Parathyroid adenoma (tissue), 2 donors: ENCODE measurements around the gene CLEC16A.

Experiments used
- H2AFZ ChIP-seq: fragments of 300-600 bp; sonication (generic); one replicate; pipeline ENCODE4 v1.7.0; 2017; ENCODE audit warnings: antibody characterized with exemption, mild to moderate bottlenecking
- H3K27ac ChIP-seq: fragments of 300-600 bp; sonication (generic); one replicate; pipeline ENCODE4 v1.7.0; 2017
- H3K27me3 ChIP-seq: fragments of 300-600 bp; sonication (generic); one replicate; pipeline ENCODE4 v1.7.0; 2017; ENCODE audit warnings: low read length; ENCODE audit not compliant: control insufficient read depth, insufficient read depth
- H3K36me3 ChIP-seq: fragments of 300-600 bp; sonication (generic); one replicate; pipeline ENCODE4 v1.7.0; 2017; ENCODE audit warnings: low read length; ENCODE audit not compliant: control insufficient read depth, insufficient read depth
- H3K4me1 ChIP-seq: fragments of 300-600 bp; sonication (generic); one replicate; pipeline ENCODE4 v1.7.0; 2017; ENCODE audit warnings: control low read depth
- H3K4me2 ChIP-seq: fragments of 300-600 bp; sonication (generic); one replicate; pipeline ENCODE4 v1.7.0; 2017; ENCODE audit warnings: low read length
- H3K4me3 ChIP-seq: fragments of 300-600 bp; sonication (generic); one replicate; pipeline ENCODE4 v1.7.0; 2017; ENCODE audit warnings: low read depth, low read length
- H3K79me2 ChIP-seq: fragments of 300-600 bp; sonication (generic); one replicate; pipeline ENCODE4 v1.7.0; 2017; ENCODE audit warnings: control low read depth
- H3K9ac ChIP-seq: fragments of 300-600 bp; sonication (generic); one replicate; pipeline ENCODE4 v1.7.0; 2017; ENCODE audit warnings: mild to moderate bottlenecking
- H3K9me3 ChIP-seq: fragments of 300-600 bp; sonication (generic); one replicate; pipeline ENCODE4 v1.7.0; 2017; ENCODE audit warnings: low read length; ENCODE audit not compliant: control insufficient read depth
- CTCF ChIP-seq: fragments of 300-600 bp; sonication (generic); IDR thresholded peaks from one replicate; pipeline ENCODE4 v1.7.0; 2017; ENCODE audit warnings: antibody characterized with exemption, mild to moderate bottlenecking
- donor health status: primary hyperparathyroidism.

Gene CLEC16A

GRCh38 chr16:11151885-11152629, 207.7 kb downstream of the CLEC16A start:
- H3K9me3 ChIP-seq = no peaks in the 10 kb centered on the region

GRCh38 chr16:11152677-11153331, 208.4 kb downstream of the CLEC16A start:
- no peak overlapping the region for H2AFZ ChIP-seq
- H3K27me3 ChIP-seq = no peaks in the 10 kb centered on the region
- H3K4me3 ChIP-seq = no peak overlapping the region
- TF ChIP-seq CTCF = no peak
- no peaks in the 10 kb centered on the region for H3K4me1 ChIP-seq
- H3K27ac ChIP-seq = no peak overlapping the region
- no peaks in the 10 kb centered on the region for H3K9me3 ChIP-seq
- no peak overlapping the region for H3K9ac ChIP-seq
- H3K79me2 ChIP-seq = no peaks in the 10 kb centered on the region
- no peaks in the 10 kb centered on the region for H3K36me3 ChIP-seq
- H3K4me2 ChIP-seq = no peak overlapping the region

More at GRCh38 chr16:11151885-11152629, 207.7 kb downstream of the CLEC16A start:
- no peak for TF ChIP-seq CTCF
- Histone ChIP-seq H3K27ac (no peak overlapping the region), H2AFZ (no peak overlapping the region), H3K4me1 (no peaks in the 10 kb centered on the region), H3K36me3 (no peaks in the 10 kb centered on the region), H3K27me3 (no peaks in the 10 kb centered on the region), H3K4me2 (no peak overlapping the region), H3K9ac (no peak overlapping the region), H3K79me2 (no peaks in the 10 kb centered on the region), H3K4me3 (no peak overlapping the region)

GRCh38 chr16:11155284-11155806, 211.0 kb downstream of the CLEC16A start:
- Histone ChIP-seq H3K9me3 (no peaks in the 10 kb centered on the region), H3K4me3 (no peak overlapping the region), H3K4me1 (no peaks in the 10 kb centered on the region), H3K79me2 (no peaks in the 10 kb centered on the region), H3K36me3 (no peaks in the 10 kb centered on the region), H3K4me2 (no peak overlapping the region), H2AFZ (no peak overlapping the region), H3K27ac (no peak overlapping the region), H3K9ac (no peak overlapping the region), H3K27me3 (no peaks in the 10 kb centered on the region)
- no peak for TF ChIP-seq CTCF

GRCh38 chr16:11156401-11156800, 212.0 kb downstream of the CLEC16A start:
- Histone ChIP-seq H3K9ac (no peak overlapping the region), H3K9me3 (no peaks in the 10 kb centered on the region), H3K4me2 (no peak overlapping the region), H3K36me3 (no peaks in the 10 kb centered on the region), H3K4me1 (no peaks in the 10 kb centered on the region), H3K79me2 (no peaks in the 10 kb centered on the region), H3K4me3 (no peak overlapping the region), H2AFZ (no peak overlapping the region), H3K27ac (no peak overlapping the region), H3K27me3 (no peaks in the 10 kb centered on the region)
- TF ChIP-seq CTCF = no peak
